GM12878 (cell line): ENCODE measurements around the gene DBNDD2. TPM values are rescaled to one million over a fixed set of nuclear protein-coding genes. Genes with fewer than 3 reads are reported as not detected.

ENCODE experiments used
- ATAC-seq: fragments of 200-7000 bp; cut with Tn5 transposase; 3 replicates; pipeline ENCODE4 v1.9.1; 2020; ENCODE audit warnings: mild to moderate bottlenecking, moderate library complexity
- BruUV-seq: library from RNA; stranded (reverse); fragments of 400-500 nt; replicated peaks from 2 replicates; lab custom pipeline; 2021; lab: Mats Ljungman, UMichigan
- CTCF ChIA-PET: fragments of 300-600 bp; sonication (Branson Sonifier 250); formaldehyde crosslinking; extraction: SDS; loops from one replicate; lab custom pipeline; 2021; ENCODE audit warnings: inconsistent platforms; lab: Yijun Ruan, JAX
- POLR2A ChIA-PET: fragments of 350-600 bp; formaldehyde crosslinking; extraction: SDS; loops from one replicate; lab custom pipeline; 2021; ENCODE audit warnings: inconsistent platforms; lab: Charles Lee
- RAD21 ChIA-PET: fragments of 300-600 bp; sonication (Branson Sonifier 250); formaldehyde crosslinking; loops from one replicate; lab custom pipeline; 2023; ENCODE audit warnings: antibody characterized with exemption; ENCODE audit not compliant: unreplicated experiment; lab: Charles Lee
- SMC1A ChIA-PET: fragments of 300-600 bp; sonication (Branson Sonifier 250); formaldehyde crosslinking; loops from one replicate; lab custom pipeline; 2023; ENCODE audit not compliant: unreplicated experiment, uncharacterized antibody; lab: Charles Lee
- DNase-seq: peaks from one replicate; pipeline ENCODE4 v3.0.0-alpha.2; 2011; ENCODE audit warnings: low read depth, low spot score
- FAIRE-seq: peaks from 3 replicates; lab custom pipeline; 2011; peaks lifted over from hg19 to GRCh38; lab: Jason Lieb, UNC
- H2AFZ ChIP-seq: 2 replicates; pipeline ENCODE4 v1.6.0; 2011; ENCODE audit warnings: low read depth, low read length, control low read depth; ENCODE audit not compliant: control insufficient read depth
- H3K27ac ChIP-seq: 2 replicates; pipeline ENCODE4 v1.5.1; 2011; ENCODE audit warnings: control low read depth; ENCODE audit not compliant: control insufficient read depth, insufficient read depth
- H3K27me3 ChIP-seq, 2 experiments: replicated peaks in 1 of 2; 2 replicates each; pipeline versions ENCODE4 v1.6.0 to v1.6.1; 2011; ENCODE audit warnings: low read length in 1 of 2; ENCODE audit not compliant: control insufficient read depth in 2 of 2, insufficient read depth in 2 of 2
- H3K36me3 ChIP-seq, 2 experiments: 2 replicates each; pipeline ENCODE4 v1.5.1; 2011; ENCODE audit warnings: low read length in 1 of 2; ENCODE audit not compliant: control insufficient read depth in 2 of 2, insufficient read depth in 2 of 2
- H3K4me1 ChIP-seq: 2 replicates; pipeline ENCODE4 v1.6.1; 2011; ENCODE audit warnings: mild to moderate bottlenecking, low read length, moderate library complexity, mixed read lengths; ENCODE audit not compliant: control insufficient read depth, insufficient read depth
- H3K4me2 ChIP-seq: 2 replicates; pipeline ENCODE4 v1.6.0; 2011; ENCODE audit warnings: control low read depth; ENCODE audit not compliant: control insufficient read depth, insufficient read depth
- H3K4me3 ChIP-seq: fragments of 200-600 bp; sonication (generic); 2 replicates; pipeline ENCODE4 v1.5.1; 2016
- H3K79me2 ChIP-seq: 2 replicates; pipeline ENCODE4 v1.6.0; 2011; ENCODE audit warnings: low read length; ENCODE audit not compliant: control insufficient read depth, insufficient read depth
- H3K9ac ChIP-seq: 2 replicates; pipeline ENCODE4 v1.8.0; 2011; ENCODE audit warnings: low read length, control low read depth, mixed read lengths; ENCODE audit not compliant: control insufficient read depth, insufficient read depth
- H3K9me3 ChIP-seq: replicated peaks from 3 replicates; pipeline ENCODE4 v1.5.1; 2011; ENCODE audit warnings: mild to moderate bottlenecking, low read length; ENCODE audit not compliant: control insufficient read depth, insufficient read depth
- H4K20me1 ChIP-seq: 2 replicates; pipeline ENCODE4 v1.6.0; 2011; ENCODE audit not compliant: control insufficient read depth, insufficient read depth
- CEBPB ChIP-seq, 2 experiments: fragments of 150-350 bp in 1 of 2; IDR thresholded peaks; 2 replicates each; pipeline ENCODE4 v1.6.1; 2012 to 2014; ENCODE audit warnings: low read depth in 2 of 2, low read length in 2 of 2, borderline replicate concordance in 1 of 2, inconsistent platforms in 1 of 2
- NRF1 ChIP-seq: conservative IDR thresholded peaks from 2 replicates; pipeline ENCODE4 v1.6.1; 2011; ENCODE audit warnings: mild to moderate bottlenecking, low read depth, low read length, improper control_type of control experiment
- POLR2AphosphoS2 ChIP-seq: IDR thresholded peaks from 2 replicates; pipeline ENCODE4 v1.6.1; 2011; ENCODE audit warnings: low read depth, mild to moderate bottlenecking, low read length, improper control_type of control experiment, moderate library complexity
- SIN3A ChIP-seq: IDR thresholded peaks from 2 replicates; pipeline ENCODE4 v1.6.1; 2012; ENCODE audit warnings: low read depth, low read length, improper control_type of control experiment
- SIX5 ChIP-seq: IDR thresholded peaks from 2 replicates; pipeline ENCODE4 v1.6.1; 2011; ENCODE audit warnings: mild to moderate bottlenecking, low read depth, low read length, moderate library complexity; ENCODE audit not compliant: severe bottlenecking
- SUPT20H ChIP-seq: IDR thresholded peaks from 2 replicates; pipeline ENCODE4 v1.6.1; 2011; ENCODE audit warnings: low read depth, mild to moderate bottlenecking, low read length, moderate library complexity, borderline replicate concordance; ENCODE audit not compliant: control insufficient read depth
- TCF12 ChIP-seq: IDR thresholded peaks from 2 replicates; pipeline ENCODE4 v1.6.1; 2011; ENCODE audit warnings: low read depth, mild to moderate bottlenecking, low read length
- YY1 ChIP-seq: IDR thresholded peaks from 2 replicates; pipeline ENCODE4 v1.6.1; 2011; ENCODE audit warnings: low read depth, mild to moderate bottlenecking, low read length
- WGBS: methylation state at CpG from one replicate; pipeline ENCODE4 v1.1.6; 2016; ENCODE audit warnings: low lambda C conversion rate; ENCODE audit not compliant: insufficient replicate concordance, insufficient coverage; ENCODE audit errors: missing lambda C conversion rate; 5-methylcytosine and 5-hydroxymethylcytosine counted together
- in situ Hi-C: fragments of 300-500 bp; cut with MboI; formaldehyde crosslinking; loops from 9 replicates; pipeline ENCODE4 v1.14.3; 2018; ENCODE audit warnings: mixed read lengths
- intact Hi-C: fragments of 100-400 bp; cut with micrococcal nuclease; formaldehyde crosslinking; loops from one replicate; pipeline ENCODE4 v1.14.2; 2022; ENCODE audit not compliant: unreplicated experiment
- polyA plus RNA-seq, 11 experiments: library from polyadenylated mRNA; depleted of rRNA in 4 of 11; unstranded in 6 of 11; stranded (reverse) in 5 of 11; fragments of >200 nt; fragmentation: Nextera tagmentation in 4 of 11; fragmentation: Illumina TruSeq in 1 of 11; extraction: Ambion mirVana in 4 of 11; extraction: Trizol in 1 of 11; gene quantifications; 1 replicate in 1 of 11; 2 replicates in 10 of 11; pipeline versions ENCODE4 v1.2.1 to v1.2.3, GENCODE V29; 2011 to 2016; ENCODE audit warnings: inconsistent platforms in 2 of 11, missing spikeins in 2 of 11, low read depth in 1 of 11
- total RNA-seq, 4 experiments: library from RNA; depleted of rRNA in 3 of 4; stranded (reverse); fragments of >200 nt in 3 of 4; fragmentation: Illumina TruSeq in 1 of 4; extraction: Trizol in 1 of 4; gene quantifications; 2 replicates each; pipeline versions ENCODE4 v1.2.1 to v1.2.3, GENCODE V29; 2013 to 2021
- TF ChIP-seq, protein P1 (sequence below): IDR thresholded peaks from 2 replicates; pipeline ENCODE4 v1.6.1; 2012; ENCODE audit warnings: low read length, inconsistent platforms
- TF ChIP-seq, protein P2 (sequence below): fragments of 450-650 bp; IDR thresholded peaks from 2 replicates; pipeline ENCODE4 v1.6.1; 2014; ENCODE audit warnings: mild to moderate bottlenecking
- TF ChIP-seq, protein P3 (sequence below): fragments of 450-650 bp; IDR thresholded peaks from 2 replicates; pipeline ENCODE4 v1.6.1; 2016; ENCODE audit warnings: mild to moderate bottlenecking

DBNDD2 gene
- total and polyA plus RNA-seq, 10 of the 15 experiments (the other 5 are each of a cell fraction or from before 2014, with no cell fraction given): 0.17 to 5.7 (median 0.49) TPM; not detected in 1

DNA sequence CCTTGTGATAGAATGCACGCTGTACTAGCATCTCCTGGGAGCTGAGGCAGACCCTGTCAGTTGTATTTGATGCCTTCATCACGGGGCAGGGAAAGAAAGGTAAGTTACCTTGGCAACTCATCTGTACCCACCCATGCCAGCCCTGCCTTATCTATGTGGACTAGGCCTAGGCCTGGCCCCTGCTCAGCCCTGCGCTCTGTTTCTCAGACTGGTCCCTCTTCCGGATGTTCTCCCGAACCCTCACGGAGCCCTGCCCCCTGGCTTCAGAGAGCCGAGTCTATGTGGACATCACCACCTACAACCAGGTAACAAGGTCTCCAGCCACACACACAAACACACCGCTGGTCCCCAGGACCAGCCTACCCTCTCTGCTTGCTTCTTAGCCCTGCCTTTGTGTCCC is 12.0 kb downstream of the DBNDD2 start:
- in situ Hi-C loops (no loop called here), intact Hi-C loops (no loop called here)
- Histone ChIP-seq H3K9me3 (no peaks in the 10 kb centered on the region), H3K4me3 (no peak overlapping the region), H3K4me1 (peaks cover 15% of the 10 kb centered on the region), H2AFZ (no peak overlapping the region), H3K4me2 (no peak overlapping the region), H3K27ac (no peak overlapping the region), H3K36me3 (peaks cover 16 to 29% of the 10 kb centered on the region in 2 experiments), H3K9ac (no peak overlapping the region), H4K20me1 (no peaks in the 10 kb centered on the region), H3K79me2 (peaks cover 13% of the 10 kb centered on the region), H3K27me3 (no peaks in the 10 kb centered on the region)
- POLR2A ChIA-PET: interaction anchor here (1.1 kb wide), 1 partner anchor 50 kb away, joined by 3 read pairs; no protein-coding TSS in a partner anchor
- SMC1A ChIA-PET: interaction anchor here (0.9 to 3.0 kb wide), 6 partner anchors 9 to 54 kb away, joined by 3 to 21 read pairs (median 12); no protein-coding TSS in a partner anchor
- RAD21 ChIA-PET: interaction anchor here (1.0 to 3.2 kb wide), 7 partner anchors 9 to 57 kb away, joined by 3 to 24 read pairs (median 7); partner anchors contain the start of gene SYS1
- 94% methylated on average over 8 of the region's 8 CpGs for WGBS
- DNase-seq: no peak
- FAIRE-seq: no peak
- ATAC-seq: no peak
- CTCF ChIA-PET: interaction anchor here (1.0 to 8.5 kb wide), 10 partner anchors 9 to 61 kb away, joined by 3 to 86 read pairs (median 6); partner anchors contain the start of gene SYS1
- no TSS peak for BruUV-seq
- TF ChIP-seq, protein P1, sequence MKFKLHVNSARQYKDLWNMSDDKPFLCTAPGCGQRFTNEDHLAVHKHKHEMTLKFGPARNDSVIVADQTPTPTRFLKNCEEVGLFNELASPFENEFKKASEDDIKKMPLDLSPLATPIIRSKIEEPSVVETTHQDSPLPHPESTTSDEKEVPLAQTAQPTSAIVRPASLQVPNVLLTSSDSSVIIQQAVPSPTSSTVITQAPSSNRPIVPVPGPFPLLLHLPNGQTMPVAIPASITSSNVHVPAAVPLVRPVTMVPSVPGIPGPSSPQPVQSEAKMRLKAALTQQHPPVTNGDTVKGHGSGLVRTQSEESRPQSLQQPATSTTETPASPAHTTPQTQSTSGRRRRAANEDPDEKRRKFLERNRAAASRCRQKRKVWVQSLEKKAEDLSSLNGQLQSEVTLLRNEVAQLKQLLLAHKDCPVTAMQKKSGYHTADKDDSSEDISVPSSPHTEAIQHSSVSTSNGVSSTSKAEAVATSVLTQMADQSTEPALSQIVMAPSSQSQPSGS: no peak
- TF ChIP-seq NRF1 (no peak), YY1 (no peak), TCF12 (no peak)

DNA sequence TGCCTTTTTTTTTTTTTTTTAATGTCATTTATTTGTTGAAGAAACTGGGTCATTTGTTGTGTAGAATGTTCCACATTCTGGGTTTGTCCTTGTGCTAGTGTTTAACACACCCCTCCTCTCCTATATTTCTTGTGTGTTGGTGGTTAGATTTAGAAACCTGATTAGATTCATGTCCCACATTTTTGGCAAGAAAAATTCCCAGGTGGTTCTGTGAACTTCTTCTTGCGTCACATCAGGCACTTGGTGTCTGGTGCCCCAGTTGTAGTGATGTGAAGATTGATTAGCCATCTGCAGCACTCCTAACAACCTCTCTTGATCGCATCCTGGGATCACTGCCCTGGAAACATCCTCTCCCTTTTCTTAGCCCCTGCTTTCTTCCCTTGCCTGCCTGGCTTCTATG is 15.6 kb downstream of the DBNDD2 start:
- no peak overlapping the region for H3K4me2 ChIP-seq
- SMC1A ChIA-PET: no interaction called here
- H3K9me3 ChIP-seq: no peaks in the 10 kb centered on the region
- intact Hi-C loops (no loop called here), in situ Hi-C loops (no loop called here)
- ATAC-seq (no peak), FAIRE-seq (no peak), DNase-seq (no peak)
- CTCF ChIA-PET: no interaction called here
- WGBS: 100% methylated on average over 2 of the region's 2 CpGs
- POLR2A ChIA-PET: no interaction called here
- H4K20me1 ChIP-seq: no peaks in the 10 kb centered on the region
- no peak overlapping the region for H2AFZ ChIP-seq
- H3K79me2 ChIP-seq: no peaks in the 10 kb centered on the region
- no TSS peak for BruUV-seq
- peaks cover 12% of the 10 kb centered on the region for H3K4me1 ChIP-seq
- no peak overlapping the region for H3K4me3 ChIP-seq
- RAD21 ChIA-PET: no interaction called here
- H3K36me3 ChIP-seq: peaks cover 16 to 29% of the 10 kb centered on the region in 2 experiments
- no peaks in the 10 kb centered on the region for H3K27me3 ChIP-seq
- H3K27ac ChIP-seq: no peak overlapping the region
- H3K9ac ChIP-seq: no peak overlapping the region
- TF ChIP-seq SUPT20H (no peak), POLR2AphosphoS2 (no peak), SIX5 (no peak), CEBPB (IDR thresholded peaks at IDR 0.05; ENCODE audit: borderline replicate concordance in 1 of 2, low read depth in 2 of 2, low read length in 2 of 2) (no peak), SIN3A (no peak)
- TF ChIP-seq, protein P2, sequence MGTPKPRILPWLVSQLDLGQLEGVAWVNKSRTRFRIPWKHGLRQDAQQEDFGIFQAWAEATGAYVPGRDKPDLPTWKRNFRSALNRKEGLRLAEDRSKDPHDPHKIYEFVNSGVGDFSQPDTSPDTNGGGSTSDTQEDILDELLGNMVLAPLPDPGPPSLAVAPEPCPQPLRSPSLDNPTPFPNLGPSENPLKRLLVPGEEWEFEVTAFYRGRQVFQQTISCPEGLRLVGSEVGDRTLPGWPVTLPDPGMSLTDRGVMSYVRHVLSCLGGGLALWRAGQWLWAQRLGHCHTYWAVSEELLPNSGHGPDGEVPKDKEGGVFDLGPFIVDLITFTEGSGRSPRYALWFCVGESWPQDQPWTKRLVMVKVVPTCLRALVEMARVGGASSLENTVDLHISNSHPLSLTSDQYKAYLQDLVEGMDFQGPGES: no peak
- TF ChIP-seq, protein P3, sequence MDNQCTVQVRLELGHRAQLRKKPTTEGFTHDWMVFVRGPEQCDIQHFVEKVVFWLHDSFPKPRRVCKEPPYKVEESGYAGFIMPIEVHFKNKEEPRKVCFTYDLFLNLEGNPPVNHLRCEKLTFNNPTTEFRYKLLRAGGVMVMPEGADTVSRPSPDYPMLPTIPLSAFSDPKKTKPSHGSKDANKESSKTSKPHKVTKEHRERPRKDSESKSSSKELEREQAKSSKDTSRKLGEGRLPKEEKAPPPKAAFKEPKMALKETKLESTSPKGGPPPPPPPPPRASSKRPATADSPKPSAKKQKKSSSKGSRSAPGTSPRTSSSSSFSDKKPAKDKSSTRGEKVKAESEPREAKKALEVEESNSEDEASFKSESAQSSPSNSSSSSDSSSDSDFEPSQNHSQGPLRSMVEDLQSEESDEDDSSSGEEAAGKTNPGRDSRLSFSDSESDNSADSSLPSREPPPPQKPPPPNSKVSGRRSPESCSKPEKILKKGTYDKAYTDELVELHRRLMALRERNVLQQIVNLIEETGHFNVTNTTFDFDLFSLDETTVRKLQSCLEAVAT: no peak
